ENCODE data around the gene DACT1.

- TF ChIP-seq, protein P1, sequence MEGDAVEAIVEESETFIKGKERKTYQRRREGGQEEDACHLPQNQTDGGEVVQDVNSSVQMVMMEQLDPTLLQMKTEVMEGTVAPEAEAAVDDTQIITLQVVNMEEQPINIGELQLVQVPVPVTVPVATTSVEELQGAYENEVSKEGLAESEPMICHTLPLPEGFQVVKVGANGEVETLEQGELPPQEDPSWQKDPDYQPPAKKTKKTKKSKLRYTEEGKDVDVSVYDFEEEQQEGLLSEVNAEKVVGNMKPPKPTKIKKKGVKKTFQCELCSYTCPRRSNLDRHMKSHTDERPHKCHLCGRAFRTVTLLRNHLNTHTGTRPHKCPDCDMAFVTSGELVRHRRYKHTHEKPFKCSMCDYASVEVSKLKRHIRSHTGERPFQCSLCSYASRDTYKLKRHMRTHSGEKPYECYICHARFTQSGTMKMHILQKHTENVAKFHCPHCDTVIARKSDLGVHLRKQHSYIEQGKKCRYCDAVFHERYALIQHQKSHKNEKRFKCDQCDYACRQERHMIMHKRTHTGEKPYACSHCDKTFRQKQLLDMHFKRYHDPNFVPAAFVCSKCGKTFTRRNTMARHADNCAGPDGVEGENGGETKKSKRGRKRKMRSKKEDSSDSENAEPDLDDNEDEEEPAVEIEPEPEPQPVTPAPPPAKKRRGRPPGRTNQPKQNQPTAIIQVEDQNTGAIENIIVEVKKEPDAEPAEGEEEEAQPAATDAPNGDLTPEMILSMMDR (IDR thresholded peaks at IDR 0.05): no peak
- no peak for TF ChIP-seq POLR2A (IDR thresholded peaks at IDR 0.05)
Measured at GRCh38 chr14:58598028-58598803, 39.5 kb upstream of the DACT1 start.
